Lower leg skin (tissue), 3 donors: ENCODE measurements around the gene AKAP8L.

ENCODE experiments used
- CTCF ChIP-seq, 3 donors: fragments of 450-650 bp; IDR thresholded peaks; one replicate each; pipeline ENCODE4 v1.5.1; 2016; ENCODE audit warnings: antibody characterized with exemption in 3 of 3, mild to moderate bottlenecking in 3 of 3, moderate library complexity in 2 of 3
- POLR2A ChIP-seq, 2 donors: fragments of 450-650 bp; IDR thresholded peaks; one replicate each; pipeline ENCODE4 v1.6.1; 2016 to 2017; ENCODE audit warnings: antibody characterized with exemption in 2 of 2, mild to moderate bottlenecking in 1 of 2, moderate library complexity in 1 of 2

- TF ChIP-seq CTCF (IDR thresholded peaks at IDR 0.05), result no peak
- no peak for TF ChIP-seq POLR2A (IDR thresholded peaks at IDR 0.05)
These were observed 21.6 kb downstream of the AKAP8L start for GRCh38 chr19:15397236-15397635.
